GM20000 (cell line): ENCODE measurements around the gene TMC1.

ENCODE experiments used
- DNase-seq: peaks from one replicate; pipeline ENCODE4 v3.0.0; 2012; ENCODE audit warnings: low spot score
- TF ChIP-seq, protein P1 (sequence below): IDR thresholded peaks from 2 replicates; pipeline ENCODE4 v1.5.1; 2012; ENCODE audit warnings: mild to moderate bottlenecking, control low read depth; ENCODE audit errors: extremely low read depth, missing control alignments

Gene TMC1

GRCh38 chr9:72882117-72882775, 360.8 kb downstream of the TMC1 start:
- no peak for DNase-seq
- TF ChIP-seq, protein P1, sequence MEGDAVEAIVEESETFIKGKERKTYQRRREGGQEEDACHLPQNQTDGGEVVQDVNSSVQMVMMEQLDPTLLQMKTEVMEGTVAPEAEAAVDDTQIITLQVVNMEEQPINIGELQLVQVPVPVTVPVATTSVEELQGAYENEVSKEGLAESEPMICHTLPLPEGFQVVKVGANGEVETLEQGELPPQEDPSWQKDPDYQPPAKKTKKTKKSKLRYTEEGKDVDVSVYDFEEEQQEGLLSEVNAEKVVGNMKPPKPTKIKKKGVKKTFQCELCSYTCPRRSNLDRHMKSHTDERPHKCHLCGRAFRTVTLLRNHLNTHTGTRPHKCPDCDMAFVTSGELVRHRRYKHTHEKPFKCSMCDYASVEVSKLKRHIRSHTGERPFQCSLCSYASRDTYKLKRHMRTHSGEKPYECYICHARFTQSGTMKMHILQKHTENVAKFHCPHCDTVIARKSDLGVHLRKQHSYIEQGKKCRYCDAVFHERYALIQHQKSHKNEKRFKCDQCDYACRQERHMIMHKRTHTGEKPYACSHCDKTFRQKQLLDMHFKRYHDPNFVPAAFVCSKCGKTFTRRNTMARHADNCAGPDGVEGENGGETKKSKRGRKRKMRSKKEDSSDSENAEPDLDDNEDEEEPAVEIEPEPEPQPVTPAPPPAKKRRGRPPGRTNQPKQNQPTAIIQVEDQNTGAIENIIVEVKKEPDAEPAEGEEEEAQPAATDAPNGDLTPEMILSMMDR: no peak

- TF ChIP-seq, protein P1: no peak
- no peak for DNase-seq
These were observed 362.5 kb downstream of the TMC1 start for GRCh38 chr9:72883875-72884274.

DNA sequence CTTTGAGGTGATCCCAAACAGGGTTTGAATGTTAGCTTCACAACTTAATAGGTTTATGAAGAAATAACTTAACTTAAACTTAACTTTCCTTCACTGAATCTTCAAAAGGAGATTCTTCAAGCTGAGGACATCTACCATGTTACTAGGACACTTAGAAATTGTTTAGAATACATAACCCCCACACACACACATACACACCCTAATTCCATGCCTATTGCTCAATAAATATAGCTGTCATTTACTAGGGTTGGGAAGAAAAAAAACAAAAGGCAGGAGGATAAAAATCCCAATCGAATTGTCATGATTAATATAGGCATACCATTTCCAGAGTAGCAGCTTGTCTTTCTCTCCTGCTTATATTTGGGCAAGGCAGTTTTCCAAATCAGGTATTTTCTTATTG, 363.1 kb downstream of the TMC1 start:
- no peak for DNase-seq
- TF ChIP-seq, protein P1: no peak
